ENCODE results near the gene UBE3C. TPM values are rescaled to one million over a fixed set of nuclear protein-coding genes. Genes with fewer than 3 reads are reported as not detected.

UBE3C gene
- total RNA-seq, 1 donor from 2014 or later = 69.5 TPM

GRCh38 chr7:157132796-157133195, 5.9 kb upstream of the UBE3C start:
- intact Hi-C loops (cut with DNase I) = no loop called here
- H3K4me3 ChIP-seq = no peak overlapping the region
- no peak for DNase-seq (ENCODE audit: extremely low spot score in 2 of 2)
- TF ChIP-seq, protein P1, sequence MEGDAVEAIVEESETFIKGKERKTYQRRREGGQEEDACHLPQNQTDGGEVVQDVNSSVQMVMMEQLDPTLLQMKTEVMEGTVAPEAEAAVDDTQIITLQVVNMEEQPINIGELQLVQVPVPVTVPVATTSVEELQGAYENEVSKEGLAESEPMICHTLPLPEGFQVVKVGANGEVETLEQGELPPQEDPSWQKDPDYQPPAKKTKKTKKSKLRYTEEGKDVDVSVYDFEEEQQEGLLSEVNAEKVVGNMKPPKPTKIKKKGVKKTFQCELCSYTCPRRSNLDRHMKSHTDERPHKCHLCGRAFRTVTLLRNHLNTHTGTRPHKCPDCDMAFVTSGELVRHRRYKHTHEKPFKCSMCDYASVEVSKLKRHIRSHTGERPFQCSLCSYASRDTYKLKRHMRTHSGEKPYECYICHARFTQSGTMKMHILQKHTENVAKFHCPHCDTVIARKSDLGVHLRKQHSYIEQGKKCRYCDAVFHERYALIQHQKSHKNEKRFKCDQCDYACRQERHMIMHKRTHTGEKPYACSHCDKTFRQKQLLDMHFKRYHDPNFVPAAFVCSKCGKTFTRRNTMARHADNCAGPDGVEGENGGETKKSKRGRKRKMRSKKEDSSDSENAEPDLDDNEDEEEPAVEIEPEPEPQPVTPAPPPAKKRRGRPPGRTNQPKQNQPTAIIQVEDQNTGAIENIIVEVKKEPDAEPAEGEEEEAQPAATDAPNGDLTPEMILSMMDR (IDR thresholded peaks at IDR 0.05) = no peak
- no peak for TF ChIP-seq POLR2AphosphoS5 (IDR thresholded peaks at IDR 0.05; ENCODE audit: insufficient read depth in 1 of 2, low read depth in 1 of 2)
- no peak for TF ChIP-seq POLR2A (IDR thresholded peaks at IDR 0.05)
- H3K27me3 ChIP-seq = no peaks in the 10 kb centered on the region
- H3K36me3 ChIP-seq = no peaks in the 10 kb centered on the region
- no peak overlapping the region for H3K27ac ChIP-seq
- no peaks in the 10 kb centered on the region for H3K4me1 ChIP-seq
- H3K9me3 ChIP-seq = no peaks in the 10 kb centered on the region

DNA sequence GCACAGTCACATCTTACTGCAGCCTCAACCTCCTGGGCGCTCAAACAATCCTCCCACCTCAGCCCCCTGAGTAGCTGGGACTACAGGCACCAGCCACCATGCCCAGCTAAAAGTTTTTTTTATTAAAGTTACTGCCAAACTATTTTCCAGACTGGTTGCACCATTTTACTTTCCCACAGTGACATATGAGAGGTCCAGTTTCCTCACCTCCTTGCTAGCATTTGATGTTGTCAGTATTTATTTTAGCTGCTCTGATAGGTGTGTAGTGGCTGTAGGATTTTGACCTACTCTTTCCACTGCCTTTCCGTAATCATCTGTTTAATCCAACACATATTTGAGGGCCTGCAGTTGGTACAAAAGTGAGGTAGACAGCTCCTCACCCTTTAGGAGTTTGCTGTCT, 5.4 kb upstream of the UBE3C start:
- Histone ChIP-seq H3K9me3 (no peaks in the 10 kb centered on the region), H3K36me3 (no peaks in the 10 kb centered on the region), H3K27me3 (no peaks in the 10 kb centered on the region), H3K4me1 (no peaks in the 10 kb centered on the region), H3K27ac (no peak overlapping the region), H3K4me3 (no peak overlapping the region)
- intact Hi-C loops (cut with DNase I) = no loop called here
- TF ChIP-seq, protein P1 (IDR thresholded peaks at IDR 0.05) = no peak
- no peak for TF ChIP-seq POLR2A (IDR thresholded peaks at IDR 0.05)
- TF ChIP-seq POLR2AphosphoS5 (IDR thresholded peaks at IDR 0.05; ENCODE audit: insufficient read depth in 1 of 2, low read depth in 1 of 2) = no peak
- DNase-seq (ENCODE audit: extremely low spot score in 2 of 2) = no peak

- H3K9me3 ChIP-seq = no peaks in the 10 kb centered on the region
- TF ChIP-seq, protein P1 (IDR thresholded peaks at IDR 0.05) = no peak
- TF ChIP-seq POLR2A (IDR thresholded peaks at IDR 0.05) (no peak), POLR2AphosphoS5 (IDR thresholded peaks at IDR 0.05; ENCODE audit: insufficient read depth in 1 of 2, low read depth in 1 of 2) (no peak)
- H3K36me3 ChIP-seq = no peaks in the 10 kb centered on the region
- no peaks in the 10 kb centered on the region for H3K27me3 ChIP-seq
- no peak overlapping the region for H3K27ac ChIP-seq
- intact Hi-C loops (cut with DNase I) = no loop called here
- H3K4me3 ChIP-seq = no peak overlapping the region
- peaks cover 21% of the 10 kb centered on the region for H3K4me1 ChIP-seq
- no peak for DNase-seq (ENCODE audit: extremely low spot score in 2 of 2)
Measured at GRCh38 chr7:157136372-157136771, 2.4 kb upstream of the UBE3C start.

DNA sequence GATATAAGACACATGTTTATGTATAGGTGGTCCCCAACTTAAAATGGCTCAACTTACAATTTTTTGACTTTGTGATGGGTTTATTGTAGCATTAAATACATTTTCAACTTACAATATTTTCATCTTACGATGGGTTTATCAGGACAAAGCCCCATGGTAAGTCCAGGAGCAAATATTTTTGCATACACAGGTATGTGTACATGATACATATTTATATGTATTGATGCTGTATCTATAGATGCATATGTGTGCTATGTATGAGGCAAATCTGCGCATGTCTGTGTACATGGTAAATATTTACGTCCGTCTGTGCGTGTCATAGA, 664 bp upstream of the UBE3C start:
- Histone ChIP-seq H3K4me1 (peaks cover 27% of the 10 kb centered on the region), H3K36me3 (peaks cover 0 to 7% of the 10 kb centered on the region in 2 donors), H3K9me3 (no peaks in the 10 kb centered on the region), H3K27me3 (no peaks in the 10 kb centered on the region), H3K27ac (peak overlapping the region; percentile 88), H3K4me3 (peak overlapping the region; percentile 83 to 94)
- intact Hi-C loops (cut with DNase I) = no loop called here
- no peak for DNase-seq (ENCODE audit: extremely low spot score in 2 of 2)
- TF ChIP-seq, protein P1 (IDR thresholded peaks at IDR 0.05) = no peak
- TF ChIP-seq POLR2A (IDR thresholded peaks at IDR 0.05) (no peak), POLR2AphosphoS5 (IDR thresholded peaks at IDR 0.05; ENCODE audit: insufficient read depth in 1 of 2, low read depth in 1 of 2) (no peak)

DNA sequence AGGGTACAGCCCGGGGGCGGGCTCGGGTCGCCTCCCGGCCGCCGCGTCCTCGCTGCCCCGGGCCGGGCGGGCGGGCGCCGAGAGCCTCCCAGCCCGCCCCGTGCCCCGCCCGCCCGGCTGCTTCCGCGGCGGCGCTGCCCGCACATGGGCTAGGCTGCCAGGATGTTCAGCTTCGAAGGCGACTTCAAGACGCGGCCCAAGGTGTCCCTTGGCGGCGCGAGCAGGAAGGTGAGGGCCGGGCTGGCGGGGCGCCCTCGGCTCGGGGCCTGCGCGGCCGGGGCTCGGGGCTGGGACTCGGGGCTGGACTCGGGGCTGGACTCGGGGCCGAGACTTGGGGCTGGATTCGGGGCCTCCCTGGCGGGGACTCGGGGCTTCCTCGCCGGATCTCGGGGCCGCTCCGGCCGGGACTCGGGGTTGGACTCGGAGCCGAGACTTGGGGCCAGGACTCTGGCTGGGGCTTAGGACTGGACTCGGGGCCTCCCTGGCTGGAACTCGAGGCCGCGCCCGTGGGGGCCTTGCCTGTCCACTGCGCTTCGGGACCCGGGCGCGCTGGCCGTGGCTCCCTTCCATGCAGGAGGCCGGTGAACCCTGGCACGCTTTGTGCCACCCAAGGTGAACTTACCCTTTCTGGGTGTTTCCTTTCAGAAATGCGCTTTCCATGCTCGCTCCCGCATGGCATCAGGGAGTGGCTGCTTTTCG, 534 bp downstream of the UBE3C start:
- no peak for DNase-seq (ENCODE audit: extremely low spot score in 2 of 2)
- H3K27ac ChIP-seq = peak overlapping the region; percentile 88
- TF ChIP-seq, protein P1 (IDR thresholded peaks at IDR 0.05) = no peak
- TF ChIP-seq POLR2AphosphoS5 (IDR thresholded peaks at IDR 0.05; ENCODE audit: insufficient read depth in 1 of 2, low read depth in 1 of 2) = no peak
- no peaks in the 10 kb centered on the region for H3K9me3 ChIP-seq
- intact Hi-C loops (cut with DNase I) = no loop called here
- peaks cover 0 to 7% of the 10 kb centered on the region in 2 donors for H3K36me3 ChIP-seq
- no peaks in the 10 kb centered on the region for H3K27me3 ChIP-seq
- peaks cover 39% of the 10 kb centered on the region for H3K4me1 ChIP-seq
- H3K4me3 ChIP-seq = peak overlapping the region; percentile 83 to 94

Measured in vagina (tissue), 2 donors.